Thyroid gland (tissue), 4 donors: Measurements from ENCODE around the gene YES1.

Source experiments
- CTCF ChIP-seq, 6 experiments: fragments of 200-600 bp in 3 of 6; fragments of 450-650 bp in 3 of 6; sonication (generic) in 3 of 6; IDR thresholded peaks; one replicate each; pipeline ENCODE4 v1.5.1; 2016 to 2019; ENCODE audit warnings: antibody characterized with exemption in 6 of 6, mild to moderate bottlenecking in 2 of 6, inconsistent platforms in 1 of 6, moderate library complexity in 1 of 6
- POLR2A ChIP-seq, 2 donors: fragments of 450-650 bp; IDR thresholded peaks; one replicate each; pipeline ENCODE4 v1.6.1; 2017; ENCODE audit warnings: antibody characterized with exemption in 2 of 2, mild to moderate bottlenecking in 2 of 2, moderate library complexity in 1 of 2

DNA sequence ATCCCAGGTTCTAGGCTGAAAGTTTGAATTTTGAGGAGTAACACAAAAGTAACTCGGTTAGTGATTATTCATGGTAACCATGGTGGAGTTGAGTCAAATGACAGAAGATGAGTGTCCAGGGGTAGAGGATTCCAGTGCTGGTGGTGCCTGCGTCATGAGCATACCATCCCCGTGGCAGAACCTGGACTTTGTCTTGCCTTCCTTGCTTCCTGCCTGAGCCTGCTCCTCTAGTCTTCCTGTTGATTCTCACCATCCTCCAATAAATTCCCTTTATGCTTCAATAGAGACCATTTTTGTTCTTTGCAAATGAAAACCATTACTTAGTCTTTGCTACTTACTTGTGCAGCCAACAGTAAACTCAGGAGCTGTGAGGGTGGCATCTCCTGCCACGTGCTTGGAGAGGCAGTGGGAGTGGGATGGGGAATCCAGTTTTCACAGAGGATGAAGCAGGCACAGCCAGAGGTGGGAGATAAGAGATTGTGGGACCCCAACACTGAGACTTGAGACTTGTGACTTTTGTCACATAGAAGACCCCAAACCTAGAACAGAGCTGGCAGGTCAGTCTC, 4.1 kb upstream of the YES1 start:
- TF ChIP-seq CTCF (IDR thresholded peaks at IDR 0.05): no peak
- no peak for TF ChIP-seq POLR2A (IDR thresholded peaks at IDR 0.05)
